NCI-H2081 treated with DMSO at 0.1 percent for 48 hours (cell line): ENCODE measurements around the gene PTBP3.

Experiments used
- DNase-seq: peaks from one replicate; lab custom pipeline; 2025; lab: John Stamatoyannopoulos, UW

Gene PTBP3

DNA sequence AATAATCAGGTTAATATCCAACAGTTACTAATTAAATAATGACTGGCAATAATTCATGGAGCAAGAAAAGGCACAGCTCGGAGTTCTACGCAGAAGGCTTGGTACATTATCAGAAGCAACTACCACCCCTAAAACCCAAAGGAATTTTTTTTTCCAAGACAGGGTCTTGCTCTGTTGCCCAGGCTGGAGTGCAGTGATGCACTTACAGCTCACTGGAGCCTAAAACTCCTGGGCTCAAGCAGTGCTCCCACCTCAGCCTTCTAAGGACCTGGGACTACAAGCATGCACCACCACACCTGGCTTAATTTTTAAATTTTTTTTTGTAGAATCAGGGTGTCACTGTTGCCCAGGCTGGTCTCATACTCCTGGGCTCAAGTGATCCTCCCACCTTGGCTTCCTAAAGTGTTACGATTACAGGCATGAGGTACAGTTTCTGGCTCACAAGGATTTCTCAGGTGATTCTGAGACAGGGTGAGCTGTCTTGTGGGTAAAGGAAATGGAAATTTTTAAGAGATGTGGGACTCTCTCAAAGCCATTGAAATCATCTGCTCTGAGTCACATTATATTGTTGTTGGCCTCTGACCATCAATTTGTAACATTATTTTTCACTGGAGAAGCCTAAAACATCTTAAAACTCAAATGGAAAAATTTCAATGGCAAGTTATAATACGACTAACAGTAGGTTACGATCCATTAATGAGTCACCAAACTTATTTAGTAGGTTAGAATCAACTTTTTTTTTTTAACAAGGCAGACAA is 26.8 kb upstream of the PTBP3 start:
- DNase-seq, result no peak

DNA sequence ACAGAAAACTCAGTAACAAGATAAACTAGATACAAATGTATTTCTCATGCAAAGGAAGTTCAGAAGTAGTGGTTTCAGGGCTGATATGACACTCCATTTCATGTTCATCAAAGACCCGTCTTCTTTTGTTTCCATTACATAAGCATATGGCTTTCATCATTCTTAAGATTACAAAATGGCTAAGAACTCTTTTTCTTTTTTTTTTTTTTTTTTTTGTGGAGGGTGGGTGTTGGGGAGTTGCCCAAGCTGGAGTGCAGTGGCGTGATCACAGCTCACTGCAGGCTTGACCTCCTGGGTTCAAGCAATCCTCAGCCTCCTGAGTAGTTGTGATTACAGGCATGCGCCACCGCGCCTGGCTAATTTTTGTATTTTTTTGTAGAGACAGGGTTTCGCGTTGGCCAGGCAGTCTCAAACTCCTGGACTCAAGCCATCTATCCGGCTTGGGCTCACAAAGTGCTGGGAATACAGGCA is 22.0 kb upstream of the PTBP3 start:
- no peak for DNase-seq

DNA sequence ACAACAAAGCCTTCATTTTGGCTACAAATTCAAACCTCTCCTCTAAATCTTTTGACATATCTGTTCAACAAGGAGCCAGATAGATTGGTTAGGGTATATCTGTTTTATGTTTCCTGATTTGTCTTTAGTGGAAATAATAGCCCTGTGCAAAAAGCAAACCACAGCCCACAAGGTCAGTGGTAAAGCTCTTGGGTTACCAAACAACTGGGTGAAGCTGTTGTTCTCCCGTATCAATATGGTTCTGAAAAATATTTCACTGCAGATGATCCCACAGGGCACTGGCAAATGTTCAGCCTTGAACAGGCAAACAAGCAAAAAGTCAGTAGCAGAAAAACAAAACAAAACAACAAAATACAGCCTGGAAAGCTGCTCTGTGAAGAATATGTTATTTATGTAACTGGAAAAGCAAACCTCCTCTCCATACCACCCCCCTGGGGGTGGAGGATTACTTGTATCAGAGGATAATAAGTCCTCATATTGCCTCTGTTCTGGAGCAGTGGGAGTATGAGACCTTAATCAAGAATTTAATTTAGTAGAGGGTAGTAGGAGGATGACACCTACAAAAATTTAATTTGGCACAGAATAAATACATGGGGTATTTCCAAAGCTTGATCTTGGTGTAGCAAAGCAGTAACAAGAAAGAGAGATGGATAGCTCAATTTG is 20.8 kb upstream of the PTBP3 start:
- no peak for DNase-seq

GRCh38 chr9:112352209-112352608 is 18.8 kb upstream of the PTBP3 start:
- DNase-seq, result no peak

- DNase-seq, result no peak
Measured at GRCh38 chr9:112351184-112351583, 17.8 kb upstream of the PTBP3 start.

GRCh38 chr9:112349008-112349333 is 15.6 kb upstream of the PTBP3 start:
- DNase-seq, result no peak

DNA sequence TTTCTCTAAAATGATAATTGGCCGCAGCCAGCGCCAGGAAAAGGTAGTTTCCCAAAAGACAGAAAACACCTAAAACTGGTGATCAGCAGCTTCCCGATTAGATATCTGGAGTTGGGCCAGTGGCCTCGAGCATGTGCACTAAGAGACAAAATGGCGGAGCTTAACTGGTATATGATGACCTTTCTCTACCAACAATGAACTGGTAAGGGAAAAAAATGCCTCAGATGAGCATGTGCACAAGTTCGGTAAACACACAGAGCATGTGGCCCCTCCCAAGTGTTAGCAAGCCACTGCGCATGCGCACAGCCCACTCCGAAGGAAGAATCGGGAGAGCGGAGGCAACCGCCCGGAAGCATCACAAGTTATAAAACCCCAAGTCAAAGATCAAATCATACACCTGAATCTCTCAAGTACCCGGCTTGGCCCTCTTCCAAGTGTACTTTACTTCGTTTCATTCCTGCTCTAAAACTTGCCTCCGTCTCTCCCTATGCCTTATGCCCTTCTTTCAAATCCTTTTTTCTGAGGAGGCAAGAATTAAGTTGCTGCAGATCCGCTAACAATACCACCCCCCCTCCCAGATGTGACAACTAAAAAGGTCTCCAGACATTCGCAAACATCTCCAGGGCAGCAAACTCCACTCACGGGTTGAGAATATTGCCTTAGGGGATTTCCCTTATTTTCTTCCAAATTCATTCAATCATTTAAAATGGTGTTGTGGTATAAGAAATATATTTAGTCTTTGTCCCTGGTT is 15.0 kb upstream of the PTBP3 start:
- no peak for DNase-seq

GRCh38 chr9:112341730-112342129 is 8.3 kb upstream of the PTBP3 start:
- DNase-seq, result no peak

DNA sequence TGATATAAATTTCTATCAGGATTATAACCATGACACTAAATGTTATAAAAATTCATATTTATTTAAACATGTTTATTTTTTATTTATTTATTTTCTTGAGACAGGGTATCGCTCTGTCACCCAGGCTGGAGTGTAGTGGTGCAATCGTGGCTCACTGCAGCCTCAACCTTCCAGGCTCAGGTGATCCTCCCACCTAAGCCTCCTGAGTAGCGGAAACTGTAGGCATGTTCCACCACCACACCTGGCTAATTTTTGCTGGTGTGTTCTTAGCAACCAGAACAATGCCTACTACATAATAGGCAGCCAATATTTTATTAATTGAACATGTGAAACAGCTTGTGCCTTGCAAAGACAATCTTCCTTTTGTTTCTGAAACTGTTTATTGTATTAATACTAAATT is 6.5 kb upstream of the PTBP3 start:
- DNase-seq, result no peak

GRCh38 chr9:112338561-112338960 is 5.1 kb upstream of the PTBP3 start:
- no peak for DNase-seq

DNA sequence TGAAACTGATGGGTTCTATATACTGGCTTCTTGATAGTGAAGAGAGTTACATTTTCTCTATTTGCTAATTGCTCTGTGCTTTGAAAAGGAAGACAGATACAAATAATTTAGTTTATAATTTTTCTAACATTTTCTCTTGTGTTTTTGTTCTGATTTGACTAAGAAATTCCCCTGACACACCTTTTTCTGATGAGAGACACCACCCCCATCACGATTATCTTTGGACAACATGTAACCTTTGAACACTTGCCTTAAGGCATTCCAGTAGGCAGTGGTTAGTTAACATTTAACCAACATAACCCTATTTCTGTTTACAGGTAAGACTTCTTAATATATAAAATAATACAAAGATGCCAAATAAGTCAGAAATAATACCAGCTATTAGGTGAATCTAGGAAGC is 4.1 kb upstream of the PTBP3 start:
- DNase-seq, result no peak

GRCh38 chr9:112334432-112334841 is 1.0 kb upstream of the PTBP3 start:
- no peak for DNase-seq

GRCh38 chr9:112333639-112334431 is 416 bp upstream of the PTBP3 start:
- DNase-seq, result peak; percentile 51

DNA sequence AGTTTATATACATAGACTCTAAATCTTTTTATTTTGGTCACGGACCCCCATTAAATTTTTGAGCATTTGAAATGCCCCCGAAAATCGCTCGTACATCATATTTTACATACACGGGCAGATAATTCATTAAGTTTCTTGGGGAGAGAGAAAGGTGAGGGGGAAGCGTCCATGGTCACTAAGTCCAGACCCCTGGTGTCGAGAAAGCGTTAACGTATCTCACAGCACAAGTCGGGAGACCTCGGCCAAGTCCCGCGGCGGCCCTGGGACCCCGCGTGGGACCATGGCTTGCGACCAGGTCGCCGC is 794 bp downstream of the PTBP3 start:
- DNase-seq, result no peak

- no peak for DNase-seq
Measured at GRCh38 chr9:112332214-112332613, 1.2 kb downstream of the PTBP3 start.

- DNase-seq, result no peak
Measured at GRCh38 chr9:112331674-112331952, 1.8 kb downstream of the PTBP3 start.

DNA sequence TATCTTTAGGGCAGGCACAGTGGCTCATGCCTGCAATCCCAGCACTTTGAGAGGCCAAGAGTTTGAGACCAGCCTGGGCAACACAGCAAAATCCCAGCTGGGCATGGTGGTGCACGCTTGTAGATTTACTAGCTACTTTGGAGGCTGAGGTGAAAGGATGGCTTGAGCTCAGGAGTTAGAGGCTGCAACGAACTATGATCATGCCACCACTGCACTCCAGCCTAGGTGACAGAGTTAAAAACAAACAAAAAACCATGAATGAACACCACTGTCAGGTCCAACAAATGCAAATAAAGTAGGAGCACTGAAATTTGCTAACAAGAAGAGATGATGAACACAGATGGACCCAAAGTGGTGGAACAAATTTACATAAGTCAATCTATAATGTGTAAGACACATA is 4.9 kb downstream of the PTBP3 start:
- no peak for DNase-seq

DNA sequence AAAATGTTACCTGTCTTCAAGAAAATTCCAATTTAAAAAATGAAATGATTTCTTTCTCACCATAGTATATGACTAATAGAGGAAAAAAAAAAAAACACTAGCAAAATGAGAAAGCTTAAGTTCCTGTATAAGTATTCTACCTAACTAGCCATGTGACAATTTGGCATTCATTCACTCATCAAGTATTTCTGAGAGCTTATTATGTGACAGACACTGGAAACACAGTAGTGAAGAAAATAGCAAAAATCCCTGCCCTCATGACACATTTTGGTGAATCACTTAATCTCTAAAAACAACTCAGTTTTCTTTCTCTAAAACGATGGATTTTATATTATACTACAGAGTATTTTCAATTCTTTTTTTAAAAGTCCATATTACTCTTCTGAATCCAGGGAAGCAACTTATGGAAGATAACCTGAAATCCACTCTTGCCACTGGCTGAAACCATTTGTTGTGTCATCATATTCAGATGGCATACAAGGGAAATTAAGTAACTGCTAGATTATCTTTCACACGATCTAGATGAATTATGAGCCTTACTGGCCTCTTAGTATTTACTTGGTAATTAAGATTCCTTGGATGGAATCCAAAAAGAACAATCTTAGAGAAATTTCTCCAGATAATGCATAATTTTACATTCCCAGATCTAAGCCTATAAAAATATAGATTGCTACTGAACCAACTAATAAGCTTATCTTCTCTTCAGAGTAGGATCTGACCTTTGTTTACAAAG is 5.5 kb downstream of the PTBP3 start:
- no peak for DNase-seq

- DNase-seq, result no peak
Measured at GRCh38 chr9:112326194-112326593, 7.2 kb downstream of the PTBP3 start.

GRCh38 chr9:112325600-112325999 is 7.8 kb downstream of the PTBP3 start:
- DNase-seq, result no peak

DNA sequence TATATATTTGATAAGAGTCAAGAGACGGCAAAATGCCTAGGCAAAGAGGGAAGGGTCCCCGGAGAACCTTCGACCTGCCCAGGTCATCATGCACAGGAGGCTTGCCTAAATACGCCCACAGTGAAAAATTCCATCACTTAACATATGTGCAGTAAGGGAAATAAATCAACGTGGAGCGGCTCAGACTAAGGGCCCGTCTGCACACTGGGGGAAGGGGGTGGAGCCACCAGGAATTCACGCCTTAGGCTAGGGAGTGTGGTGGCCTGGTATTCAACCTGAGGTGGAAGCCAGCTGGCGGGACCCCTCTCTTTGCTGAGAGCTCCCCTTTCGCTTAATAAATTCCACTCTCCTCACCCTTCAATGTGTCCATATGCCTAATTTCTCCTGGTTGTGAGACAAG is 8.3 kb downstream of the PTBP3 start:
- DNase-seq, result no peak

- DNase-seq, result no peak
Measured at GRCh38 chr9:112323378-112323854, 10.0 kb downstream of the PTBP3 start.
